NCI-H82 treated with DMSO at 0.1 percent for 48 hours (cell line): Measurements from ENCODE around the gene SLC43A1.
"Not testable (repeated sequence)": the region's sequence is repeated elsewhere in the genome, so short reads cannot be mapped to it uniquely, and the experiment has no call there.

Source experiments
- DNase-seq: peaks from one replicate; lab custom pipeline; 2025; ENCODE audit not compliant: unreplicated experiment; lab: John Stamatoyannopoulos, UW

The SLC43A1 gene

GRCh38 chr11:57461841-57462489, 53.5 kb downstream of the SLC43A1 start:
- DNase-seq = no peak

- no peak for DNase-seq
These were observed 54.4 kb downstream of the SLC43A1 start for GRCh38 chr11:57460758-57461749.

- peak; percentile 72 for DNase-seq
These were observed 55.3 kb downstream of the SLC43A1 start, which contains the start of gene RTN4RL2 for GRCh38 chr11:57460022-57460757. Gene RTN4RL2 (plus strand): TSS chr11:57460528. CDS start chr11:57460866, 338 bp downstream.

- no peak for DNase-seq
These were observed 56.1 kb downstream of the SLC43A1 start for GRCh38 chr11:57459164-57460021.

GRCh38 chr11:57458410-57459163, 56.9 kb downstream of the SLC43A1 start:
- DNase-seq = peak; percentile 44

- no peak for DNase-seq
These were observed 57.5 kb downstream of the SLC43A1 start for GRCh38 chr11:57458060-57458409.

GRCh38 chr11:57457643-57458023, 57.9 kb downstream of the SLC43A1 start:
- no peak for DNase-seq

GRCh38 chr11:57456960-57457642, 58.4 kb downstream of the SLC43A1 start:
- peak; percentile 73 for DNase-seq

- no peak for DNase-seq
These were observed 61.8 kb downstream of the SLC43A1 start for GRCh38 chr11:57453543-57454177.

- DNase-seq = no peak
These were observed 69.4 kb downstream of the SLC43A1 start for GRCh38 chr11:57446055-57446454.

GRCh38 chr11:57445122-57445394, 70.4 kb downstream of the SLC43A1 start:
- DNase-seq = not testable (repeated sequence)

- DNase-seq = no peak
These were observed 71.0 kb downstream of the SLC43A1 start for GRCh38 chr11:57444362-57445121.

GRCh38 chr11:57440744-57441414, 74.6 kb downstream of the SLC43A1 start:
- DNase-seq = no peak

GRCh38 chr11:57439786-57440185, 75.7 kb downstream of the SLC43A1 start:
- DNase-seq = no peak

- no peak for DNase-seq
These were observed 76.9 kb downstream of the SLC43A1 start for GRCh38 chr11:57438345-57439285.

GRCh38 chr11:57436031-57436430, 79.5 kb downstream of the SLC43A1 start:
- DNase-seq = no peak
